Astrocyte of the spinal cord (primary cell): ENCODE results near the gene IQGAP3.

Source experiments
- DNase-seq: peaks from one replicate; pipeline ENCODE4 v3.0.0; 2011; ENCODE audit warnings: low read depth, low spot score
- H3K4me3 ChIP-seq: 2 replicates; pipeline ENCODE4 v1.5.1; 2011; ENCODE audit warnings: low read depth, mild to moderate bottlenecking, low read length, moderate library complexity
- CTCF ChIP-seq: IDR thresholded peaks from 2 replicates; pipeline ENCODE4 v1.5.1; 2012; ENCODE audit warnings: low read depth, mild to moderate bottlenecking, low read length, inconsistent platforms
- in situ Hi-C: cut with HindIII; loops from 2 replicates; pipeline ENCODE4 v1.10.0; 2017; ENCODE audit warnings: low sequenced_read_pairs

Gene IQGAP3

DNA sequence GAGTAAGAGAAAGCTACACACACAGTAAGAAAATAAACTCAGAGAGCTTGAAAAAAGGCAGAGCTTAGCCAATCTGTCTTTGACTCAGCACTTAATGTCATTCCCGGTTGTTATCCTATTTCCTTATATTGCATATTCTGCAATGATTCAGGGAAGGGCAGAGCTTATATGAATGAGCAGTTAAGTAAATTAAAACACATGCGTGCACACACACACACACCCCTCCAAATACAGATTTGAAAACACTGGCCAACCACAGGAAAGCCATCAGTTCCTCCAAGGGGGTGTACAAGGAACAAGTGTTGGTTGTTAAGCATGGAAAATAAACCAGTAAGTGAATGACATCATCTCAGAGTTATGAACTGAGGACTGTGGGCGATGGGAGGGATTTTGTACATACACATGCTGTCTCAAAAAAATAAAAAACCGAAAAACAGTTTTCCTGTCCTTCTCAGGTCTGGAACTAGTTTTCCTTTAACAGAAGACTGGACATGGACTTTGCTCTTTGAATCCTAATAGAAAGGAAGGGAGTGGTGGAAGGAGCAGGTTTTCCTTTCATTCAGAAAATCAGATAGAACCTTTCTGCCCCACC, 1.0 kb downstream of the IQGAP3 start:
- peak overlapping the region; percentile 73 for H3K4me3 ChIP-seq
- TF ChIP-seq CTCF, result no peak
- in situ Hi-C loops, result no loop called here
- peak; percentile 87 for DNase-seq

DNA sequence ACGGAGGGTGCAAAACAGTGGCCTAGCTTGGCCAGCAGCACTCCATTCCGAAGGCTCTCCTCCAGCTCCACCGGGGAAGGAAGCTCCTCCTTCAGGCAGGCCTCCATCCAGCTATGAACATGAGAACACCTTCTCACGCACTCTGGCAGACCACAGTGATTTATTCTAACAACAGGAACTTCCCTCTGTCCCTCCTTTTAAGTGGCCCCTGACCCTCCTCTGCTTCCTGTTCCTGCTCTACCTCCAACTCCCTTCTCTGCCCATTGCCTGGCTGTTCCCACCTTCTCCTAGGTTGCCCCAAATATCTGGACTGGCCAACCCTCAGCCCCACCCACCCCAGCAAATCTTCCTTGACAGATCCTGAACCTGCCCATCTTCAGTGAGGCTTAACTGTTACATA, 5.9 kb downstream of the IQGAP3 start:
- in situ Hi-C loops, result no loop called here
- no peak for TF ChIP-seq CTCF
- no peak overlapping the region for H3K4me3 ChIP-seq
- DNase-seq, result no peak

- H3K4me3 ChIP-seq, result no peak overlapping the region
- in situ Hi-C loops, result no loop called here
- TF ChIP-seq CTCF, result no peak
- no peak for DNase-seq
Measured at GRCh38 chr1:156565519-156565918, 6.8 kb downstream of the IQGAP3 start.

DNA sequence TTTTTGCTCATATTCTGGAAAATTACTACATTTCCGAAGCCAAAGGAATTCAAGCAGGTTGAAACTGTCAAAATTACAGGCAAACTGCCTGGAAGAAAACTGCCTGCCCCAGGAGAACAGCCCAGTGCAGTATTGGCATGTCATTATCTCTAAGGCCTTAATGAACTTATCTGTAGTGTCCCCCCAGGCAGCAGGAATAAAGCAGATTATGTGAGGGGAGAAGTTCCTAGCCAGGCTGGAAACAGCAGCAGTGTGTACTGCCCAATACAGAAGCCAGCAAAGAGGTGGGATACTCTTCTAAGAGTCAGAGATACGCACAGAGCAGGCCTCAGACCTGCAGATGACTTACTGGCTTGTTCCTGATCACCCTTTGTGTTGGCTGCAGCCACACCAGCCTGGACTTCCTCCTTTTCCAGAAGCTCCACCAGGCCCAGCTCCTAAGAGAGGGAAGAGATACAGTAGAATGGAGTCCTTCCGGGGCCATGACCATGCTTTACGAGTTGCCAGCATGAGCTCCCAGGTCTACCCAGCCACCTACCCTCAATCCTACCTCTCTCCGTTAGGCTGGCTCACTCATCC, 11.7 kb downstream of the IQGAP3 start:
- in situ Hi-C loops, result no loop called here
- H3K4me3 ChIP-seq, result no peak overlapping the region
- no peak for TF ChIP-seq CTCF
- no peak for DNase-seq

GRCh38 chr1:156559797-156560385, 12.5 kb downstream of the IQGAP3 start:
- no peak overlapping the region for H3K4me3 ChIP-seq
- no peak for DNase-seq
- no peak for TF ChIP-seq CTCF
- in situ Hi-C loops, result no loop called here

DNA sequence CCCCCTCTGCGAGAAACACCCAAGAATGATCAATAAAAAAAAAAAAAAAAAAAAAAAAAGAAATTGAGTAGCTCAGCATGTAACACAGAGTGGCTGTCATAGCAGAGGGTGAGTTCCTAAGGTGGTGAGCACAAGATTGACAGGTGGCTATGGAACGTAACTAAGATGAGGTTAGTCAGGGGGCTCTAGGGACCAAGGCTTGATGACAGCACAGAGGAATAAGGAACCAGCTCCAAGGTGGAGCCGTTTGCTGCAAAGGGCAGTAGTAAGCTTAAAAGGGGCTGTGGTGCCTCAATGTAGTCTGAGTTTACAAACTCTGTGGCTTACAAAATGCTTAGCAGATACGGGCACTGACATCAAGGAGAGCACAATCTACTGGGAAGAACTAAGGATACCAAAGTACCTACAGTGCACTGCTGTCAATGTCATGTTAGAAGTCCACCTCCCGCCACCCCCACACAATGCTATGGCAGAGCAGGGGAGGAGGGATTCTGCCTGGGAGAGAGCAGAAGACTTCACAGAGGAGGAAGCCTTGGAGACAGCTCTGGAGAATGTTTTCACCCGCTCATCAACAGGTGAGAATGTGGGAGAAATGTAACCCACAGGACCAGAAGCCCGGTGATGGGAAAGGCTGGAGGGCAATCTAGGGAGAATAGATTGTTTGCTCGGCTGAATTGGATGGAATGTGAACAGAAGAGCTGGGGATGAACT, 13.1 kb downstream of the IQGAP3 start:
- DNase-seq, result no peak
- in situ Hi-C loops, result no loop called here
- TF ChIP-seq CTCF, result no peak
- H3K4me3 ChIP-seq, result no peak overlapping the region
